Measurements from ENCODE around the gene PTPRCAP.

- TF ChIP-seq, protein P1, sequence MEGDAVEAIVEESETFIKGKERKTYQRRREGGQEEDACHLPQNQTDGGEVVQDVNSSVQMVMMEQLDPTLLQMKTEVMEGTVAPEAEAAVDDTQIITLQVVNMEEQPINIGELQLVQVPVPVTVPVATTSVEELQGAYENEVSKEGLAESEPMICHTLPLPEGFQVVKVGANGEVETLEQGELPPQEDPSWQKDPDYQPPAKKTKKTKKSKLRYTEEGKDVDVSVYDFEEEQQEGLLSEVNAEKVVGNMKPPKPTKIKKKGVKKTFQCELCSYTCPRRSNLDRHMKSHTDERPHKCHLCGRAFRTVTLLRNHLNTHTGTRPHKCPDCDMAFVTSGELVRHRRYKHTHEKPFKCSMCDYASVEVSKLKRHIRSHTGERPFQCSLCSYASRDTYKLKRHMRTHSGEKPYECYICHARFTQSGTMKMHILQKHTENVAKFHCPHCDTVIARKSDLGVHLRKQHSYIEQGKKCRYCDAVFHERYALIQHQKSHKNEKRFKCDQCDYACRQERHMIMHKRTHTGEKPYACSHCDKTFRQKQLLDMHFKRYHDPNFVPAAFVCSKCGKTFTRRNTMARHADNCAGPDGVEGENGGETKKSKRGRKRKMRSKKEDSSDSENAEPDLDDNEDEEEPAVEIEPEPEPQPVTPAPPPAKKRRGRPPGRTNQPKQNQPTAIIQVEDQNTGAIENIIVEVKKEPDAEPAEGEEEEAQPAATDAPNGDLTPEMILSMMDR (IDR thresholded peaks at IDR 0.05; ENCODE audit: low read depth, low read length) = no peak
- no peak for TF ChIP-seq POLR2A (IDR thresholded peaks at IDR 0.05; ENCODE audit: extremely low read depth, insufficient read length)
Observed at GRCh38 chr11:67418476-67419281, 18.8 kb downstream of the PTPRCAP start.

All from NB4 (cell line).